GM19395 (cell line): ENCODE measurements around the gene DCTN5.
A peak's percentile ranks its signal among the peaks of the same experiment; 100 is the strongest.

Source experiments
- ATAC-seq: cut with Tn5 transposase; IDR thresholded peaks from one replicate; pipeline ENCODE4 v1.9.1; 2021; ENCODE audit warnings: mild to moderate bottlenecking, moderate library complexity; ENCODE audit not compliant: unreplicated experiment

DCTN5 gene

GRCh38 chr16:23651943-23652468, 10.7 kb downstream of the DCTN5 start:
- peak; percentile 58 for ATAC-seq

- ATAC-seq, result no peak
Observed at GRCh38 chr16:23663918-23664317, 22.7 kb downstream of the DCTN5 start.

- ATAC-seq, result no peak
Observed at GRCh38 chr16:23666571-23667354, 25.5 kb downstream of the DCTN5 start.

- ATAC-seq, result no peak
Observed at GRCh38 chr16:23667355-23667659, 26.0 kb downstream of the DCTN5 start.

GRCh38 chr16:23668225-23668624, 27.0 kb downstream of the DCTN5 start:
- ATAC-seq, result no peak

- ATAC-seq, result no peak
Observed at GRCh38 chr16:23668873-23669272, 27.6 kb downstream of the DCTN5 start.

- ATAC-seq, result peak; percentile 96
Observed at GRCh38 chr16:23670137-23670776, 29.0 kb downstream of the DCTN5 start.

GRCh38 chr16:23673971-23674614, 32.8 kb downstream of the DCTN5 start:
- no peak for ATAC-seq

GRCh38 chr16:23676924-23677480, 35.7 kb downstream of the DCTN5 start:
- no peak for ATAC-seq

- peak; percentile 91 for ATAC-seq
Observed at GRCh38 chr16:23678430-23679273, 37.4 kb downstream of the DCTN5 start, which contains the start of gene PLK1. Gene PLK1, plus strand, starts transcription at chr16:23678889. Its CDS starts 44 bp downstream, at chr16:23678933.

- no peak for ATAC-seq
Observed at GRCh38 chr16:23679274-23679985, 38.2 kb downstream of the DCTN5 start.

GRCh38 chr16:23679986-23680336, 38.7 kb downstream of the DCTN5 start:
- ATAC-seq, result no peak

GRCh38 chr16:23682181-23682580, 40.9 kb downstream of the DCTN5 start:
- no peak for ATAC-seq

- ATAC-seq, result no peak
Observed at GRCh38 chr16:23683487-23683886, 42.2 kb downstream of the DCTN5 start.

GRCh38 chr16:23687034-23687808, 46.0 kb downstream of the DCTN5 start:
- ATAC-seq, result no peak

- no peak for ATAC-seq
Observed at GRCh38 chr16:23689442-23690187, 48.3 kb downstream of the DCTN5 start.

GRCh38 chr16:23690771-23691482, 49.7 kb downstream of the DCTN5 start:
- no peak for ATAC-seq
